Cardiac ventricle fibroblast (primary cell): ENCODE results near the gene TOP2A. TPM values are rescaled to one million over a fixed set of nuclear protein-coding genes. Genes with fewer than 3 reads are reported as not detected.

ENCODE experiments used
- total RNA-seq: library from RNA; depleted of rRNA; stranded (reverse); fragments of >200 nt; gene quantifications from 2 replicates; pipeline ENCODE4 v1.2.3, GENCODE V29; 2015

TOP2A gene
- total RNA-seq, result 10.6 and 19.0 TPM in 2 replicates

GRCh38 chr17:40417609-40418427, at the start of gene TOP2A:
Gene TOP2A, minus strand, starts transcription at chr17:40417896. Its CDS starts 105 bp downstream, at chr17:40417791.

GRCh38 chr17:40443196-40443987, 25.7 kb upstream of the TOP2A start, which contains the start of gene IGFBP4:
Gene IGFBP4, plus strand, starts transcription at chr17:40443450. Its CDS starts 286 bp downstream, at chr17:40443736.

GRCh38 chr17:40364121-40364861, 53.4 kb downstream of the TOP2A start, which contains the start of gene GJD3:
Gene GJD3, minus strand, starts transcription at chr17:40364737. Its CDS starts 922 bp downstream, at chr17:40363815.

Other genes with a start within 250 kb of the TOP2A start
- gene RAPGEFL1, start 240.4 kb downstream of the TOP2A start, total RNA-seq, result 1.3 and 2.5 TPM in 2 replicates
- gene WIPF2, start 198.6 kb downstream of the TOP2A start, total RNA-seq, result 8.7 and 9.0 TPM in 2 replicates
- gene CDC6, start 130.0 kb downstream of the TOP2A start, total RNA-seq, result 2.2 and 3.6 TPM in 2 replicates
- 56.8 and 58.6 TPM in 2 replicates for gene RARA, start 108.7 kb downstream of the TOP2A start, total RNA-seq
- 3.8 and 12.1 TPM in 2 replicates for gene GJD3, start 53.2 kb downstream of the TOP2A start, total RNA-seq
- 1,674 and 1,743 TPM in 2 replicates for gene IGFBP4, start 25.6 kb upstream of the TOP2A start, total RNA-seq
- under 0.01 and 0.06 TPM in 2 replicates for gene TNS4, start 83.7 kb upstream of the TOP2A start, total RNA-seq
- 0.10 and 0.19 TPM in 2 replicates for gene CCR7, start 147.6 kb upstream of the TOP2A start, total RNA-seq
- 64.1 and 75.1 TPM in 2 replicates for gene SMARCE1, start 229.9 kb upstream of the TOP2A start, total RNA-seq
- gene KRT222, start 247.3 kb upstream of the TOP2A start, total RNA-seq, result not detected in 2 replicates